Measurements from ENCODE around the gene EVA1B. TPM values are rescaled to one million over a fixed set of nuclear protein-coding genes. Genes with fewer than 3 reads are reported as not detected.

The EVA1B gene
- total and polyA plus RNA-seq, 2 of the 13 experiments (the other 11 are each of a cell fraction or from before 2014, with no cell fraction given): 3.9 to 6.6 TPM

DNA sequence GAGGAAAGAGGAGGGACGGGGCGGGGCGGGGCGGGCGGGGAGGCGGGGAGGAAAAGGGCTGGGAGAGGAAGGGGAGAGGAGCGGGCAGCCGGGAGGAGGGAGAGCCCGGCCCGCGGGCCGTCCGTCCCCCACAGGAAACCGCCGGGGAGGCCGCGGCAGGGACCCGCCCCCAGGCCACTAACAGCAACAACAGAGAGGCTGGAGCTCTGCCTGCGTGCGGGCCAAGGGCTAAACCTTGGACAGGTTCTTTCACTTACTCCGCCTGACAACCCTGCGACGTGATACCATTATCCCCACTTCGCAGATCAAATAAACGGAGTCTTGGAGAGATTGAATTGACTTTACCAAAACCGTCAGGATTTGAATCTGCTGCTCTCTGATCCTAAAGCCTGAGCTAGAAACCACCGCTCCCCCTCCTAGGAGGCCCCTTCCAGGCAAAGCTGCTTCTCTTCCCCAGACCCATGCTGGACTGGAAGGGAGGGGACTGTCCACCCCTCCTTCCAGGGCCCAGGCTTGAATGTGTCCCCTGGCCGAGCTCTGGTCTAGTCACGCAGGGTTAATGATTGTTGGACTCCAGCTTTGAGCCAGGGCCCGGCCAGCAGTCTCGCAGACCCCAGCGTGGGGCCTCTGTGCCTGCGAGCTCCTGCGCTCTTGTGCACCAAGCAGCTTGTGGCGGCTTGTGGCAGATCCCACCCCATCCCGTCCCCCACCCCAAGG is at the start of gene EVA1B (continued):
- TF ChIP-seq ZNF225 (CRISPR knock-in tag; IDR thresholded peaks at IDR 0.05) (no peak), ZFP41 (CRISPR knock-in tag; IDR thresholded peaks at IDR 0.05; ENCODE audit: borderline replicate concordance) (no peak), ZNF720 (CRISPR knock-in tag; IDR thresholded peaks at IDR 0.05) (no peak), TSC22D2 (CRISPR knock-in tag; IDR thresholded peaks at IDR 0.05; ENCODE audit: borderline replicate concordance) (no peak), PHF5A (CRISPR knock-in tag; IDR thresholded peaks at IDR 0.05; ENCODE audit: low read depth, unreplicated experiment) (no peak), ZNF629 (CRISPR knock-in tag; conservative IDR thresholded peaks at IDR 0.05) (peak; percentile 84), ZNF576 (CRISPR knock-in tag; IDR thresholded peaks at IDR 0.05) (no peak), ZNF558 (CRISPR knock-in tag; IDR thresholded peaks at IDR 0.05; ENCODE audit: borderline replicate concordance) (no peak), ZNF784 (CRISPR knock-in tag; IDR thresholded peaks at IDR 0.05; ENCODE audit: borderline replicate concordance) (0 out of 2 replicates have a peak, but pooled peaks have one; percentile 26), BRF2 (CRISPR knock-in tag; IDR thresholded peaks at IDR 0.05) (no peak), PHF8 (CRISPR knock-in tag; IDR thresholded peaks at IDR 0.05) (peak; percentile 64), RXRB (CRISPR knock-in tag; IDR thresholded peaks at IDR 0.05; ENCODE audit: borderline replicate concordance) (no peak; the same call in none of the 2 replicates), ZEB1 (IDR thresholded peaks at IDR 0.05; ENCODE audit: insufficient replicate concordance, low read depth) (no peak), SOX6 (IDR thresholded peaks at IDR 0.05) (no peak), SOX6 (CRISPR knock-in tag; IDR thresholded peaks at IDR 0.05) (peak; percentile 61), USF2 (IDR thresholded peaks at IDR 0.05; ENCODE audit: low read depth, low read length) (no peak), USF2 (CRISPR knock-in tag; IDR thresholded peaks at IDR 0.05; ENCODE audit: borderline replicate concordance) (no peak), ZNF816 (CRISPR knock-in tag; IDR thresholded peaks at IDR 0.05; ENCODE audit: borderline replicate concordance) (no peak; the same call in 1 of the 2 replicates)
- TF ChIP-seq, protein P1, sequence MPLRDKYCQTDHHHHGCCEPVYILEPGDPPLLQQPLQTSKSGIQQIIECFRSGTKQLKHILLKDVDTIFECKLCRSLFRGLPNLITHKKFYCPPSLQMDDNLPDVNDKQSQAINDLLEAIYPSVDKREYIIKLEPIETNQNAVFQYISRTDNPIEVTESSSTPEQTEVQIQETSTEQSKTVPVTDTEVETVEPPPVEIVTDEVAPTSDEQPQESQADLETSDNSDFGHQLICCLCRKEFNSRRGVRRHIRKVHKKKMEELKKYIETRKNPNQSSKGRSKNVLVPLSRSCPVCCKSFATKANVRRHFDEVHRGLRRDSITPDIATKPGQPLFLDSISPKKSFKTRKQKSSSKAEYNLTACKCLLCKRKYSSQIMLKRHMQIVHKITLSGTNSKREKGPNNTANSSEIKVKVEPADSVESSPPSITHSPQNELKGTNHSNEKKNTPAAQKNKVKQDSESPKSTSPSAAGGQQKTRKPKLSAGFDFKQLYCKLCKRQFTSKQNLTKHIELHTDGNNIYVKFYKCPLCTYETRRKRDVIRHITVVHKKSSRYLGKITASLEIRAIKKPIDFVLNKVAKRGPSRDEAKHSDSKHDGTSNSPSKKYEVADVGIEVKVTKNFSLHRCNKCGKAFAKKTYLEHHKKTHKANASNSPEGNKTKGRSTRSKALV (CRISPR knock-in tag; IDR thresholded peaks at IDR 0.05): no peak
